ENCODE results near the gene OR5K4.
A peak's percentile ranks its signal among the peaks of the same experiment; 100 is the strongest.
"Not testable (repeated sequence)": the region's sequence is repeated elsewhere in the genome, so short reads cannot be mapped to it uniquely, and the experiment has no call there.

Gene OR5K4

DNA sequence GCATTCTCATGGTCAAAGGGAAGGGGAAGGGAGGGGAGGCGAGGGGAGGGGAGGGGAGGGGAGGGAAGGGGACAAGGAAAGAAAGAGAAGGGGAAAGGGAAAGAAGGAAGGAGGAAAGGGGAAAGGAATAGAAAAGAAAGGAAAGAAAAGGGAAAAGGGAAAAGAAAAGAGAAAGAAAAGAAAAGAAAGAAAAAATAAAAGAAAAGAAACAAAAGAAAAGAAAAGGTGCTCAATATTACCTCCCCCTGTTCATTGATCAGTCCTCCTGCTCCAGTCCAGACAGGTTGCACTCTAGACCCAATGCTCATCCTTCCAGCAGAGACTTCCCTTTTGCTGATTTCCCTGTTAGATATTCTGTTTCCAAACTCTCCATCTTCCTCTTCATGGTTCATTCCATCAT lies 18.8 kb downstream of the OR5K4 start:
- DNase-seq: no peak

DNA sequence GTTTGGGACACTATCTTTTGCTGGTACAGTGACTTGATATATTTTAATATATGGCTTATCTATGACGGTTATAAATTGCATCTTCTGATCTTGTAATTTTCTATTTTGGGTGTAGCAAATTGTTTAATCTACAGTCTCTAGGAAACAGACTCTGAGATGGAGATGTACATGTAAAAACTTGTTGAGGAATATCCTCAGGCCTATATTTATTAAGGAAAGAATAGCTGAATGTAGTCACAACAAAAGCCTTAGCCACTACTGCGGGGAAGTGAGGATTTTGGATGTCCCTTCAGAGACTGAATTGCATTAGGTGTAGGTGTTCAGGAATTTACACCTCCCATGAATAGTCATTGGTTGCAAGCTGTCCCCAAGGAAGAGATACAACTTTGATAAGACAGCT lies 23.0 kb downstream of the OR5K4 start:
- DNase-seq: no peak

DNA sequence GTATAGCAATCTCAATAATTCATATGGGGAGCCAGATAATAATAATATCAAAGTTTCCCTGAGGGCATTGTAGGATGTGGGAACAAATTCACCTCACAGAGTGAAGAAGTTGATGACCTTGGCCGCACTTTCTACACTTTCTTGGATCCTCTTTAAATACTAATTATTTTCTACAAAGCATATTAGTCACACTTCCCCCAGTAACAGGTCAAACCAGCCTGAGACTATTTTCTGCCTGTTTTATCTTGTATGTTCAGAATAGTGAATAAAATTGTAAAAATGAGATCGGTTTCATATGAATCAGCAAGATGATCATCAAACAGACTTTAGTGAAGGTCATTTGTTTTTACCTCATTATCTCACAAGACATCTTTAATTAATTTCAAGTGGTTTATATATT lies 34.5 kb downstream of the OR5K4 start:
- no peak for DNase-seq

DNA sequence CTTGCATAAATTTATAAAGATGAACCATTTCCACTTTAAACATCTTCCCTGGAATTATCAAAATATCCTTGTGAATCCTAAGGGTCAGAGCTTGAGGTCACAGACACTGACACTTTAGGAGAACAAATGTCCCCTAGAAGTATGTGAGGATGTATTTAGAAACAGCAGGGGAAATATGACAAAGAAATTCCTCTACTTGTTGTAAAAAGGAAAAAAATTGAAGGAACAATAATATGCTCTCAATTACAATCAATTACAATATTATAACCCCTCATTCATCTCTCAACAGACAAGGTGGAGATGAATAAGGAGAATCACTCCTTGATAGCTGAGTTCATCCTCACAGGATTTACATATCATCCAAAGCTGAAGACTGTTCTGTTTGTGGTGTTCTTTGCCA lies 36.7 kb downstream of the OR5K4 start, which contains the start of gene OR5K3:
OR5K3 (plus strand) TSS at position 301 of the 400 bp plus-strand sequence; CDS start at position 301, 0 bp downstream.
- no peak for DNase-seq

DNA sequence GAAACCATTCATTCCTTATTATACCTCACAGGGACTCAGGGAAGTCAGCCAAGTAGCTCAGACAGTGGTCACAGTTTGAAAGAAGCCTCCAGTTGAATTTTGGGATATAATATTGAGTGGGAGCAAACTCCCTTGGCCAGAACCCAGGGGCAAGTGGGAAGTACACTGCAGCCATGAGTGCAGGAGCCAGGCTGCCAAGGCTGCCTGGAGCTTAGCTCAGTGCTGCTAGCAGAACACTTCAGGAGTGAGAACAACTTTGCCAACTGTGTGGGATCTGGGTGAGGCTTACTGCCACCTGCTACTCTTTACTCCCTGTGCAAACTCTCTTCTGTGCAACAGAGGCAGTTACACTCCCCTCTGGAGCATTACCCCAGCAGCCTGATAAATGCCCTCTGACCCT lies 41.4 kb downstream of the OR5K4 start:
- no peak for DNase-seq

DNA sequence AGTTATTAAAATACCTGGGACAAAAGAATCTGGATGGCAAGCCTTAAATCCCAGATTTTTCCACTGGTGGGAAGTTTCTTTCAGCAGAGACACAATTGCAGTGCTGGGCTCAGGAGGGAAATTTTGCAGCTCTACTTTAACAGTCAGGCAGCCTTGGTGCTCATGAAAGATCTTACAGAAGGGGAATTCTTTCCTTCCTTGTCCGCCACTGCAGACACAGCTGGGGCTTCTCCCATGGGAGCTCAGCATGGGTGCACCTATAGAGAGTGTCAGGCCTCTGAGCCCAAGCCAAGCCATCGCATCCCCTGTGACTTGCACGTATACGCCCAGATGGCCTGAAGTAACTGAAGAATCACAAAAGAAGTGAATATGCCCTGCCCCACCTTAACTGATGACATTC lies 42.8 kb downstream of the OR5K4 start:
- not testable (repeated sequence) for DNase-seq

DNA sequence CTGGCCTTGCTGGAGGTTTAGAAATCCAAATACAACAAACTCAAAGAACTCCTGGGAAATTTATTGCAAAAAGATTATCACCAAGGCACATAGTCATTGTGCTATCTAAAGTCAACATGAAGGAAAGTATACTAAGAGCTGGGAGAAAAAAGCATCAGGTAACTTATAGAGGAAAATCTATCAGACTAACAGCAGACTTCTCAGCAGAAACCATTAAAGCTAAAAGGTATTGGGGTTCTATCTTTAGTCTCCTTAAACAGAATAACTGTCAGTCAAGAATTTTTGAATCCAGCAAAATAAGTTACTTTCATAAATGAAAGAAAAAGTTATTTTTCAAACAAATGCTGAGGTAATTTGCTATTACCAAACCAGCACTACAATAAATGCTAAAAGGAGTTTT lies 44.9 kb downstream of the OR5K4 start:
- DNase-seq: peak; percentile 22

DNA sequence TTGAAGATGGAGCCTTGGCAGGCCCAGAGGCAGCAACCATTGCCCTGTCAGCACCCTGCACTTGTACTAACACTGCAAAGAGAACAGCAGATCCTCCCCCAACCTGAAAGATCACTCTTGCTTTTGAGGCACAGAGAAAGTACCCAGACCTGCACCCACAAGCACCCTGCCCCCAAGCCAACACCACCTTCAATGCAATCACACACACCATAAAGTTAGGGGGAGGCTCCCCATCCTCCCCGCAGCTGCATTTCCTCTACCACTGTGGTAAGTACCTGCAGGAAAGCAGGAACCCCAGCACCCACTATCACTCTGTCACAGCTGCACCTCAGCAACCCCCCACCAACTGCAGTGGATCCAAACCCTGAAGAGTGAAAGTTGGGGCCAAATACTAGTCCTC lies 48.9 kb downstream of the OR5K4 start:
- no peak for DNase-seq

DNA sequence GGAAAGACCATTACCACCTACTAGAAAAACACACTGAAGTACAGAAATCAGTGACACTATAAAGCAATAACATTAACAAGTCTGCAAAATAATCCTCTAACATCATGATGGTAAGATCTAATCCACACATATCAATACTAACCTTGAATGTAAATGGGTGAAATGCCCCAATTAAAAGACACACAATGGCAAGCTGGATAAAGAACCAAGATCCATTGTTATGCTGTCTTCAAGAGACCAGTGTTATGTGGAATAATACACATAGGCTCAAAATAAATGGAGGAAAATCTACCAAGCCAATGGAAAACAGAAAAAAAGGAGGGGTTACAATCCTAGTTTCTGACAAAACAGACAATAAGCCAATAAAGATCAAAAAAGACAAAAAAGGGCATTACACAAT lies 50.4 kb downstream of the OR5K4 start:
- DNase-seq: no peak
